Activated CD4-positive, alpha-beta memory T cell treated with anti-CD3 and anti-CD28 coated beads, Interleukin-2, amount 10 ng/mL, durations not matched to agents 7 days and 5 days (primary cell): ENCODE results near the gene CPA1. TPM values are rescaled to one million over a fixed set of nuclear protein-coding genes. Genes with fewer than 3 reads are reported as not detected.

Source experiments
- CTCF ChIA-PET: fragments of 350-600 bp; sonication (Branson Sonifier 250); formaldehyde crosslinking; loops from one replicate; lab custom pipeline; 2021; ENCODE audit warnings: antibody characterized with exemption, inconsistent platforms; lab: Charles Lee
- POLR2A ChIA-PET: fragments of 350-600 bp; sonication (Branson Sonifier 250); formaldehyde crosslinking; loops from one replicate; lab custom pipeline; 2021; ENCODE audit warnings: antibody characterized with exemption; lab: Charles Lee
- DNase-seq: peaks from one replicate; pipeline ENCODE4 v3.0.0-alpha.2; 2020
- H3K27ac Mint-ChIP-seq: one replicate; pipeline ENCODE4 v1.8.0; 2021; ENCODE audit warnings: mild to moderate bottlenecking, mixed read lengths
- H3K27me3 Mint-ChIP-seq: one replicate; pipeline ENCODE4 v1.8.0; 2021; ENCODE audit warnings: mixed read lengths
- H3K36me3 Mint-ChIP-seq: one replicate; pipeline ENCODE4 v1.8.0; 2021; ENCODE audit warnings: low read depth, mixed read lengths
- H3K4me1 Mint-ChIP-seq: one replicate; pipeline ENCODE4 v1.8.0; 2021; ENCODE audit warnings: mixed read lengths
- H3K4me3 Mint-ChIP-seq: one replicate; pipeline ENCODE4 v1.8.0; 2021; ENCODE audit warnings: mild to moderate bottlenecking, mixed read lengths
- H3K9me3 Mint-ChIP-seq: one replicate; pipeline ENCODE4 v1.8.0; 2021; ENCODE audit warnings: mixed read lengths
- total RNA-seq, 2 experiments: library from RNA; stranded (reverse); gene quantifications; one replicate each; pipeline ENCODE4 v1.2.3, GENCODE V29; 2021

CPA1 gene
- total RNA-seq, 2 experiments from 2014 or later = not detected

GRCh38 chr7:130421684-130422083, 41.4 kb downstream of the CPA1 start:
- H3K9me3 Mint-ChIP-seq = no peaks in the 10 kb centered on the region
- H3K36me3 Mint-ChIP-seq = peaks cover 6% of the 10 kb centered on the region
- no peak overlapping the region for H3K27ac Mint-ChIP-seq
- H3K4me3 Mint-ChIP-seq = no peak overlapping the region
- H3K4me1 Mint-ChIP-seq = peaks cover 23% of the 10 kb centered on the region
- ChIA-PET CTCF (no interaction called here), POLR2A (no interaction called here)
- H3K27me3 Mint-ChIP-seq = no peaks in the 10 kb centered on the region
- DNase-seq = no peak

- Mint-ChIP-seq H3K4me3 (no peak overlapping the region), H3K27me3 (no peaks in the 10 kb centered on the region), H3K27ac (no peak overlapping the region), H3K4me1 (peaks cover 11% of the 10 kb centered on the region), H3K9me3 (no peaks in the 10 kb centered on the region), H3K36me3 (peaks cover 6% of the 10 kb centered on the region)
- DNase-seq = no peak
- ChIA-PET POLR2A (no interaction called here), CTCF (interaction anchor here (1.0 to 1.5 kb wide), 2 partner anchors 11 to 21 kb away, joined by 3 to 4 read pairs; no protein-coding TSS in a partner anchor)
These were observed 43.3 kb downstream of the CPA1 start for GRCh38 chr7:130423501-130424037.

DNA sequence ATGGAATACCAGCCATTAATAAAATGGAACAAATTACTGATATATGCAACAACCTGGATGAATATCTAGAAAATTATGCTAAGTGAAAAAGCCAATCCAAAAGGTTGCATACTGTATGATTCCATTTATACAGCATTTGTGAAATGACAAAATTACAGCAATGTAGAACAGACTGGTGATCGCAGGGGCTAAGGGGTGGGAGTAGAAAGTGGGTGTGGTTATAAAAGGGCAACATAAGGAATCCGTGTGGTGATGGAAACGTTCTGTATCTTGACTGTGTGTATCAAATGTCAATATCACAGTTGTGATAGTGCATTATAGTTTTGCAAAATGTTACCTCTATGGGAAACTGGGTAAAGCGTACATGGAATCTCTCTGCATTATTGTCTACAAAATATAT, 45.5 kb downstream of the CPA1 start:
- Mint-ChIP-seq H3K4me1 (peaks cover 8% of the 10 kb centered on the region), H3K4me3 (no peak overlapping the region), H3K27me3 (no peaks in the 10 kb centered on the region), H3K27ac (no peak overlapping the region), H3K36me3 (peaks cover 7% of the 10 kb centered on the region), H3K9me3 (no peaks in the 10 kb centered on the region)
- ChIA-PET POLR2A (no interaction called here), CTCF (no interaction called here)
- no peak for DNase-seq

- H3K36me3 Mint-ChIP-seq = peaks cover 7% of the 10 kb centered on the region
- ChIA-PET POLR2A (no interaction called here), CTCF (no interaction called here)
- no peaks in the 10 kb centered on the region for H3K9me3 Mint-ChIP-seq
- peaks cover 4% of the 10 kb centered on the region for H3K4me1 Mint-ChIP-seq
- H3K27me3 Mint-ChIP-seq = no peaks in the 10 kb centered on the region
- DNase-seq = no peak
- no peak overlapping the region for H3K27ac Mint-ChIP-seq
- no peak overlapping the region for H3K4me3 Mint-ChIP-seq
These were observed 46.3 kb downstream of the CPA1 start for GRCh38 chr7:130426564-130426963.

GRCh38 chr7:130429019-130429418, 48.7 kb downstream of the CPA1 start:
- no peak for DNase-seq
- Mint-ChIP-seq H3K27ac (no peak overlapping the region), H3K9me3 (no peaks in the 10 kb centered on the region), H3K27me3 (no peaks in the 10 kb centered on the region), H3K4me1 (no peaks in the 10 kb centered on the region), H3K4me3 (no peak overlapping the region), H3K36me3 (peaks cover 7% of the 10 kb centered on the region)
- POLR2A ChIA-PET = no interaction called here
- CTCF ChIA-PET = no interaction called here

- POLR2A ChIA-PET = no interaction called here
- DNase-seq = no peak
- Mint-ChIP-seq H3K27ac (no peak overlapping the region), H3K36me3 (peaks cover 3% of the 10 kb centered on the region), H3K27me3 (no peaks in the 10 kb centered on the region), H3K9me3 (no peaks in the 10 kb centered on the region), H3K4me1 (no peaks in the 10 kb centered on the region), H3K4me3 (no peak overlapping the region)
- CTCF ChIA-PET = interaction anchor here (0.6 kb wide), 1 partner anchor 22 kb away, joined by 3 read pairs; no protein-coding TSS in a partner anchor
These were observed 49.8 kb downstream of the CPA1 start for GRCh38 chr7:130430115-130430514.

- POLR2A ChIA-PET = no interaction called here
These were observed 50.8 kb downstream of the CPA1 start for GRCh38 chr7:130430841-130431666.

DNA sequence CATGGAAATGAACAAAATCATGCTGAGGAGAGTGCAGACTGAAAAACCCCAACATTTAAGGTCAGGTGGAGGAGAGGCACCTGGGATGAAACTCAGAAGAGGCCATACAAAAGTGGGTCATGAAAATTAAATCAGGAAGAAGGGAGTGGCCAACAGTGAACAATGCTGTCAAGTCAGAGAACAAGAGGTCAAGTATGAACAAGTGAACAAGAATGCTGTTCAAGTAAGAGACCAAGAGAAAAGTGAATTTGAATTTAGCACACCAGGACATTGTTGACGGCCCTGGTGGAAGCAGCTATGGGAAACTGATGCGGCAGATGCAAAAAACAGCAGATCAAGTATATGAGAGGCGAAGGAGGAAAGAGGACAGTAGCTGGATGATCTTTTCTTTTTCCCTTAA, 52.6 kb downstream of the CPA1 start:
- CTCF ChIA-PET = interaction anchor here (0.6 kb wide), 1 partner anchor 1033 kb away, joined by 3 read pairs; no protein-coding TSS in a partner anchor
- DNase-seq = no peak
- Mint-ChIP-seq H3K27ac (no peak overlapping the region), H3K36me3 (peaks cover 3% of the 10 kb centered on the region), H3K4me3 (no peak overlapping the region), H3K27me3 (no peaks in the 10 kb centered on the region), H3K9me3 (no peaks in the 10 kb centered on the region), H3K4me1 (peaks cover 4% of the 10 kb centered on the region)
- POLR2A ChIA-PET = no interaction called here

More at GRCh38 chr7:130430841-130431666, 50.8 kb downstream of the CPA1 start:
- Mint-ChIP-seq H3K27ac (no peak overlapping the region), H3K9me3 (no peaks in the 10 kb centered on the region), H3K4me3 (no peak overlapping the region), H3K36me3 (peaks cover 3% of the 10 kb centered on the region), H3K27me3 (no peaks in the 10 kb centered on the region), H3K4me1 (peaks cover 2% of the 10 kb centered on the region)
- no peak for DNase-seq
- CTCF ChIA-PET = interaction anchor here (0.6 kb wide), 1 partner anchor 21 kb away, joined by 3 read pairs; no protein-coding TSS in a partner anchor

- CTCF ChIA-PET = no interaction called here
- H3K4me3 Mint-ChIP-seq = no peak overlapping the region
These were observed 53.0 kb downstream of the CPA1 start for GRCh38 chr7:130433301-130433700.

GRCh38 chr7:130435311-130435854, 55.1 kb downstream of the CPA1 start:
- no peaks in the 10 kb centered on the region for H3K27me3 Mint-ChIP-seq
- H3K4me1 Mint-ChIP-seq = peaks cover 17% of the 10 kb centered on the region
- H3K27ac Mint-ChIP-seq = no peak overlapping the region
- H3K4me3 Mint-ChIP-seq = no peak overlapping the region
- CTCF ChIA-PET = no interaction called here
- H3K9me3 Mint-ChIP-seq = no peaks in the 10 kb centered on the region
- no peak for DNase-seq
- no peaks in the 10 kb centered on the region for H3K36me3 Mint-ChIP-seq
- POLR2A ChIA-PET = no interaction called here

More at GRCh38 chr7:130433301-130433700, 53.0 kb downstream of the CPA1 start:
- DNase-seq = no peak
- H3K9me3 Mint-ChIP-seq = no peaks in the 10 kb centered on the region
- no peaks in the 10 kb centered on the region for H3K27me3 Mint-ChIP-seq
- H3K36me3 Mint-ChIP-seq = peaks cover 3% of the 10 kb centered on the region
- POLR2A ChIA-PET = no interaction called here
- H3K4me1 Mint-ChIP-seq = peaks cover 6% of the 10 kb centered on the region
- H3K27ac Mint-ChIP-seq = no peak overlapping the region

DNA sequence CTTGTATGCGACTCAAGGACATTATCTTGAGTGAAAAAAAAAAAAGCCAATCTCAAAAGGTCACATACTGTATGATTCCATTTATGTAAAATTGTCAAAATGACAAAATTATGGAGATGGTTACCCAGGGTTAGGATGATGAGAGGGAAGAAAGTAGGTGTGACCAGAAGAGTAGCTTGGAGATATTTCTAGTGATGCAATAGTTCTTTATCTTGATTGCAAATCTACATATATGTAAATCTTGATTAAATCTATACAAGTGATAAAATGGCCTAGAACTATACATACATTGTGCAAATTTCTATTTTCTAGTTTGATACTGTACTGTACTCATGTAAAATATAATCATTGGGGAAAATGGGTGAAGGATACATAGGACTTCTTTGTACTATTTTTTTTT, 56.0 kb downstream of the CPA1 start:
- Mint-ChIP-seq H3K9me3 (no peaks in the 10 kb centered on the region), H3K27ac (no peak overlapping the region), H3K27me3 (no peaks in the 10 kb centered on the region), H3K36me3 (peaks cover 2% of the 10 kb centered on the region), H3K4me1 (peaks cover 23% of the 10 kb centered on the region), H3K4me3 (no peak overlapping the region)
- no peak for DNase-seq
- POLR2A ChIA-PET = no interaction called here
- CTCF ChIA-PET = no interaction called here
